Endothelial cell of umbilical vein (primary cell): ENCODE measurements around the gene KCNE1.

Experiments used
- CTCF ChIP-seq, 2 donors: IDR thresholded peaks; 1 replicate in 1 of 2; 2 replicates in 1 of 2; pipeline ENCODE4 v1.5.1; 2011; ENCODE audit warnings: low read length in 2 of 2, mild to moderate bottlenecking in 2 of 2, moderate library complexity in 2 of 2, control low read depth in 1 of 2, inconsistent platforms in 1 of 2, low read depth in 1 of 2; ENCODE audit not compliant: insufficient read depth in 1 of 2; ENCODE audit errors: extremely low read depth in 1 of 2
- EZH2 ChIP-seq: IDR thresholded peaks from 2 replicates; pipeline ENCODE4 v1.6.1; 2012; ENCODE audit warnings: borderline replicate concordance, low read depth, mild to moderate bottlenecking, moderate library complexity, low read length, inconsistent platforms; ENCODE audit not compliant: severe bottlenecking
- GATA2 ChIP-seq: IDR thresholded peaks from 2 replicates; pipeline ENCODE4 v1.7.0; 2011; ENCODE audit warnings: low read depth, mild to moderate bottlenecking, moderate library complexity, mixed read lengths, low read length; ENCODE audit not compliant: insufficient read length, insufficient read depth
- JUN ChIP-seq: IDR thresholded peaks from 2 replicates; pipeline ENCODE4 v1.6.1; 2011; ENCODE audit warnings: borderline replicate concordance, low read depth; ENCODE audit not compliant: insufficient read length, insufficient read depth
- MAX ChIP-seq: IDR thresholded peaks from 2 replicates; pipeline ENCODE4 v1.6.1; 2011; ENCODE audit not compliant: insufficient read depth, insufficient read length
- MYC ChIP-seq: IDR thresholded peaks from one replicate; pipeline ENCODE4 v1.6.1; 2011; ENCODE audit warnings: mild to moderate bottlenecking, low read depth, low read length
- POLR2A ChIP-seq: IDR thresholded peaks from 2 replicates; pipeline ENCODE4 v1.6.1; 2012; ENCODE audit warnings: low read depth, mild to moderate bottlenecking, control low read depth, low read length
- POLR2AphosphoS5 ChIP-seq: IDR thresholded peaks from 2 replicates; pipeline ENCODE4 v1.6.1; 2012; ENCODE audit warnings: low read depth, mild to moderate bottlenecking, control low read depth, low read length, moderate library complexity; ENCODE audit not compliant: insufficient read depth

GRCh38 chr21:34536820-34537219 is 24.8 kb upstream of the KCNE1 start:
- TF ChIP-seq MAX (no peak), CTCF (IDR thresholded peaks at IDR 0.05; ENCODE audit: extremely low read depth in 1 of 2, insufficient read depth in 1 of 2, low read depth in 1 of 2, low read length in 2 of 2) (no peak), JUN (no peak), POLR2AphosphoS5 (no peak), EZH2 (no peak), POLR2A (no peak), GATA2 (no peak), MYC (no peak)
